Measurements from ENCODE around the gene JAZF1.

JAZF1 gene

DNA sequence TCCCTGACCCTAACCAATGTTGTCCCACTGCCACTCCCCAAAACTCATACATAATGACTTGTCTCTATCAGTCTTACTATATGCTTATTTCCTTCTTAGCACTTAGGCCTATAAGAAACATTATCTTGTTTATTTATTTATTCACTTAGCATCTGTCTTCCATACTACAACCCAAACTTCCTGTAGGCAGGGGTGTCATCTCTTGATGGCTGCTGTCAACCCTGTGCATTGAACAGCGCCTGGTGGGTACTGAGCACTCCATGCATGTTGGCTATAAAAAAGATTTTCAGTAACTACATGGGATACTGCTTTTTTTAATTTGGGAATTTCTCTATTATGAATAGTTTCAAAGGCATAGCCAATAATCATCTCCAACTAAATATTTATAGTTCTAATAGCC lies 46.7 kb downstream of the JAZF1 start:
- Histone ChIP-seq H3K27ac (replicated peaks) (no peak overlapping the region), H3K4me3 (replicated peaks; ENCODE audit: insufficient read depth, low read length) (no peak overlapping the region), H3K27me3 (ENCODE audit: insufficient read depth, poor library complexity, severe bottlenecking) (no peaks in the 10 kb centered on the region)
- TF ChIP-seq POLR2AphosphoS5 (IDR thresholded peaks at IDR 0.05; ENCODE audit: low read depth) = no peak
- TF ChIP-seq, protein P1, sequence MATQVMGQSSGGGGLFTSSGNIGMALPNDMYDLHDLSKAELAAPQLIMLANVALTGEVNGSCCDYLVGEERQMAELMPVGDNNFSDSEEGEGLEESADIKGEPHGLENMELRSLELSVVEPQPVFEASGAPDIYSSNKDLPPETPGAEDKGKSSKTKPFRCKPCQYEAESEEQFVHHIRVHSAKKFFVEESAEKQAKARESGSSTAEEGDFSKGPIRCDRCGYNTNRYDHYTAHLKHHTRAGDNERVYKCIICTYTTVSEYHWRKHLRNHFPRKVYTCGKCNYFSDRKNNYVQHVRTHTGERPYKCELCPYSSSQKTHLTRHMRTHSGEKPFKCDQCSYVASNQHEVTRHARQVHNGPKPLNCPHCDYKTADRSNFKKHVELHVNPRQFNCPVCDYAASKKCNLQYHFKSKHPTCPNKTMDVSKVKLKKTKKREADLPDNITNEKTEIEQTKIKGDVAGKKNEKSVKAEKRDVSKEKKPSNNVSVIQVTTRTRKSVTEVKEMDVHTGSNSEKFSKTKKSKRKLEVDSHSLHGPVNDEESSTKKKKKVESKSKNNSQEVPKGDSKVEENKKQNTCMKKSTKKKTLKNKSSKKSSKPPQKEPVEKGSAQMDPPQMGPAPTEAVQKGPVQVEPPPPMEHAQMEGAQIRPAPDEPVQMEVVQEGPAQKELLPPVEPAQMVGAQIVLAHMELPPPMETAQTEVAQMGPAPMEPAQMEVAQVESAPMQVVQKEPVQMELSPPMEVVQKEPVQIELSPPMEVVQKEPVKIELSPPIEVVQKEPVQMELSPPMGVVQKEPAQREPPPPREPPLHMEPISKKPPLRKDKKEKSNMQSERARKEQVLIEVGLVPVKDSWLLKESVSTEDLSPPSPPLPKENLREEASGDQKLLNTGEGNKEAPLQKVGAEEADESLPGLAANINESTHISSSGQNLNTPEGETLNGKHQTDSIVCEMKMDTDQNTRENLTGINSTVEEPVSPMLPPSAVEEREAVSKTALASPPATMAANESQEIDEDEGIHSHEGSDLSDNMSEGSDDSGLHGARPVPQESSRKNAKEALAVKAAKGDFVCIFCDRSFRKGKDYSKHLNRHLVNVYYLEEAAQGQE (IDR thresholded peaks at IDR 0.05; ENCODE audit: insufficient replicate concordance, low read depth) = no peak
- TF ChIP-seq SPI1 (IDR thresholded peaks at IDR 0.05; ENCODE audit: borderline replicate concordance, low read depth) = no peak
- TF ChIP-seq, protein P2, sequence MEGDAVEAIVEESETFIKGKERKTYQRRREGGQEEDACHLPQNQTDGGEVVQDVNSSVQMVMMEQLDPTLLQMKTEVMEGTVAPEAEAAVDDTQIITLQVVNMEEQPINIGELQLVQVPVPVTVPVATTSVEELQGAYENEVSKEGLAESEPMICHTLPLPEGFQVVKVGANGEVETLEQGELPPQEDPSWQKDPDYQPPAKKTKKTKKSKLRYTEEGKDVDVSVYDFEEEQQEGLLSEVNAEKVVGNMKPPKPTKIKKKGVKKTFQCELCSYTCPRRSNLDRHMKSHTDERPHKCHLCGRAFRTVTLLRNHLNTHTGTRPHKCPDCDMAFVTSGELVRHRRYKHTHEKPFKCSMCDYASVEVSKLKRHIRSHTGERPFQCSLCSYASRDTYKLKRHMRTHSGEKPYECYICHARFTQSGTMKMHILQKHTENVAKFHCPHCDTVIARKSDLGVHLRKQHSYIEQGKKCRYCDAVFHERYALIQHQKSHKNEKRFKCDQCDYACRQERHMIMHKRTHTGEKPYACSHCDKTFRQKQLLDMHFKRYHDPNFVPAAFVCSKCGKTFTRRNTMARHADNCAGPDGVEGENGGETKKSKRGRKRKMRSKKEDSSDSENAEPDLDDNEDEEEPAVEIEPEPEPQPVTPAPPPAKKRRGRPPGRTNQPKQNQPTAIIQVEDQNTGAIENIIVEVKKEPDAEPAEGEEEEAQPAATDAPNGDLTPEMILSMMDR (IDR thresholded peaks at IDR 0.05; ENCODE audit: insufficient read depth, low read length) = no peak
- TF ChIP-seq GABPA (IDR thresholded peaks at IDR 0.05; ENCODE audit: low read depth) = no peak
- DNase-seq (ENCODE audit: low read depth in 1 of 2, low spot score in 1 of 2) = no peak

DNA sequence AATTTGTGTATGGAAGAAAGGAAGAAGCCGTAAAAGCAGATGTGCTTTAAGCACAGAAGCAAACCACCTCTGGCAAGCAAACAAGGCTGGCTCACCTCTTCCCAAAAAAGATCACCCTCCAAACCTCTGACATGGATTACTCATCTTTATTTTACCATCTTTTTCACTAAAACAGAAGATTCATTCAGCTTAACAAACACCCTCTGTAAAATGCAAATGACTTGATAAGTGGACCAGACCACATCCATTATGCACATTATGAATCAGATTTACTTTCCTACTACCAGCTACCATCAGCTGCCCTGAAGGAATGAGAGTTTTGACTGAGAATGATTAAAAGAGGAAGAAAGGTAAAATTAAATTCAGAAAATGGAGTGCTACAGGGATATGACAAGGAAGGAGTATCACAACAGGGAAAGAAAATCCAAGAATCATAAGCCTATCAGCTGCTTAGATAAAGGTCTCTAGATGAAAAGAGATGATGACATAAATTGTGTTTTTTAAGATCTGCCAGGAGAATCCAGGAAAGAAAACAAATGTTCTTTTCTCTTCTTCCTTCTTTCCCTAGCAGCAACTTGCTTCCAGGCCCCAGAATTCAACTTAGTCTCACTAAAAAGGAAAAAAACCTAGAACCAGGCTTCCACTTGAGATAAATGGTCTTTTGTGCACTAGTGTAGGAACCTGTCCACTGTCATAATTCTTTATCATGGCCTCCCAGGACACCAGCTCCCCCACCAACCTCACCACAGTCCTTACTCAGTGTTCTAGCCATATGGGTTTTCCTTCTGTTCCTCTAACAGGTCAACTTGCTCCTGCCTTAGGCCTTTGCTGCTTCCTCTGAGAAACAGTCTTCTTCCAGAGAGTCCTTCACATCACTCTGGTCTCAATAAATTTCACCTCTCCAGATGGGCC lies 47.4 kb downstream of the JAZF1 start:
- DNase-seq (ENCODE audit: low read depth in 1 of 2, low spot score in 1 of 2) = no peak
- no peak overlapping the region for H3K4me3 ChIP-seq (replicated peaks; ENCODE audit: insufficient read depth, low read length)
- H3K27ac ChIP-seq (replicated peaks) = no peak overlapping the region
- no peaks in the 10 kb centered on the region for H3K27me3 ChIP-seq (ENCODE audit: insufficient read depth, poor library complexity, severe bottlenecking)
- no peak for TF ChIP-seq SPI1 (IDR thresholded peaks at IDR 0.05; ENCODE audit: borderline replicate concordance, low read depth)
- TF ChIP-seq GABPA (IDR thresholded peaks at IDR 0.05; ENCODE audit: low read depth) = no peak
- TF ChIP-seq, protein P1 (IDR thresholded peaks at IDR 0.05; ENCODE audit: insufficient replicate concordance, low read depth) = no peak
- TF ChIP-seq, protein P2 (IDR thresholded peaks at IDR 0.05; ENCODE audit: insufficient read depth, low read length) = no peak
- TF ChIP-seq POLR2AphosphoS5 (IDR thresholded peaks at IDR 0.05; ENCODE audit: low read depth) = no peak

GRCh38 chr7:28130277-28130676 lies 50.3 kb downstream of the JAZF1 start:
- no peak overlapping the region for H3K27ac ChIP-seq (replicated peaks)
- no peak overlapping the region for H3K4me3 ChIP-seq (replicated peaks; ENCODE audit: insufficient read depth, low read length)
- TF ChIP-seq POLR2AphosphoS5 (IDR thresholded peaks at IDR 0.05; ENCODE audit: low read depth) = no peak
- TF ChIP-seq, protein P1 (IDR thresholded peaks at IDR 0.05; ENCODE audit: insufficient replicate concordance, low read depth) = no peak
- TF ChIP-seq SPI1 (IDR thresholded peaks at IDR 0.05; ENCODE audit: borderline replicate concordance, low read depth) = no peak
- no peak for TF ChIP-seq GABPA (IDR thresholded peaks at IDR 0.05; ENCODE audit: low read depth)

More at GRCh38 chr7:28130277-28130676, 50.3 kb downstream of the JAZF1 start:
- DNase-seq (ENCODE audit: low read depth in 1 of 2, low spot score in 1 of 2) = no peak
- H3K27me3 ChIP-seq (ENCODE audit: insufficient read depth, poor library complexity, severe bottlenecking) = no peaks in the 10 kb centered on the region

Data from HL-60 (cell line).